ENCODE results near the gene SAYSD1.

Gene SAYSD1

GRCh38 chr6:39055661-39056060 lies 59.3 kb downstream of the SAYSD1 start:
- Histone ChIP-seq H2AFZ (ENCODE audit: low read length) (no peak overlapping the region), H3K4me2 (ENCODE audit: low read depth, low read length) (no peak overlapping the region), H3K4me3 (ENCODE audit: low read length) (no peak overlapping the region), H3K4me1 (ENCODE audit: low read length) (no peaks in the 10 kb centered on the region), H4K20me1 (ENCODE audit: insufficient read depth, low read length) (no peaks in the 10 kb centered on the region), H3K36me3 (replicated peaks; ENCODE audit: insufficient read depth, low read length) (no peaks in the 10 kb centered on the region), H3K79me2 (ENCODE audit: low read length) (no peaks in the 10 kb centered on the region), H3K27ac (ENCODE audit: low read length) (no peak overlapping the region), H3K9ac (ENCODE audit: low read length) (no peak overlapping the region), H3K9me3 (replicated peaks; ENCODE audit: insufficient read depth, low read length) (no peaks in the 10 kb centered on the region), H3F3A (ENCODE audit: insufficient read depth, low read length) (no peaks in the 10 kb centered on the region), H3K27me3 (replicated peaks; ENCODE audit: insufficient read depth, low read length) (no peaks in the 10 kb centered on the region), H3K9me2 (replicated peaks; ENCODE audit: insufficient read depth, low read length) (no peaks in the 10 kb centered on the region)
- TF ChIP-seq EZH2 (optimal IDR thresholded peaks at IDR 0.05; ENCODE audit: low read depth, low read length) (no peak), CTCF (IDR thresholded peaks at IDR 0.05; ENCODE audit: low read length) (no peak), EZH2phosphoT487 (IDR thresholded peaks at IDR 0.05; ENCODE audit: low read length) (no peak)
- DNase-seq = no peak

GRCh38 chr6:39054577-39055142 lies 60.3 kb downstream of the SAYSD1 start:
- Histone ChIP-seq H2AFZ (ENCODE audit: low read length) (no peak overlapping the region), H3K9me2 (replicated peaks; ENCODE audit: insufficient read depth, low read length) (no peaks in the 10 kb centered on the region), H3K27ac (ENCODE audit: low read length) (no peak overlapping the region), H3F3A (ENCODE audit: insufficient read depth, low read length) (no peaks in the 10 kb centered on the region), H3K9ac (ENCODE audit: low read length) (no peak overlapping the region), H4K20me1 (ENCODE audit: insufficient read depth, low read length) (no peaks in the 10 kb centered on the region), H3K4me1 (ENCODE audit: low read length) (no peaks in the 10 kb centered on the region), H3K79me2 (ENCODE audit: low read length) (no peaks in the 10 kb centered on the region), H3K4me2 (ENCODE audit: low read depth, low read length) (no peak overlapping the region), H3K36me3 (replicated peaks; ENCODE audit: insufficient read depth, low read length) (no peaks in the 10 kb centered on the region), H3K27me3 (replicated peaks; ENCODE audit: insufficient read depth, low read length) (no peaks in the 10 kb centered on the region), H3K9me3 (replicated peaks; ENCODE audit: insufficient read depth, low read length) (no peaks in the 10 kb centered on the region), H3K4me3 (ENCODE audit: low read length) (no peak overlapping the region)
- TF ChIP-seq CTCF (IDR thresholded peaks at IDR 0.05; ENCODE audit: low read length) (no peak), EZH2 (optimal IDR thresholded peaks at IDR 0.05; ENCODE audit: low read depth, low read length) (no peak), EZH2phosphoT487 (IDR thresholded peaks at IDR 0.05; ENCODE audit: low read length) (no peak)
- DNase-seq = no peak
